Common myeloid progenitor, CD34-positive (primary cell): ENCODE results near the gene FMO2. TPM values are rescaled to one million over a fixed set of nuclear protein-coding genes. Genes with fewer than 3 reads are reported as not detected.

ENCODE experiments used
- CTCF ChIA-PET: fragments of 350-600 bp; sonication (Branson Sonifier 250); formaldehyde crosslinking; loops from one replicate; lab custom pipeline; 2021; ENCODE audit warnings: antibody characterized with exemption; lab: Charles Lee
- POLR2A ChIA-PET: fragments of 350-600 bp; sonication (Branson Sonifier 250); formaldehyde crosslinking; loops from one replicate; lab custom pipeline; 2021; ENCODE audit warnings: antibody characterized with exemption; lab: Charles Lee
- DNase-seq, 3 donors: peaks; one replicate each; pipeline versions ENCODE4 v3.0.0 to v3.0.0-alpha.2; 2013
- H3K27ac ChIP-seq, 2 experiments: 1 replicate in 1 of 2; 2 replicates in 1 of 2; pipeline ENCODE4 v1.7.0; 2013; ENCODE audit warnings: inconsistent platforms in 2 of 2, low read length in 2 of 2, mild to moderate bottlenecking in 2 of 2, low read depth in 1 of 2, moderate library complexity in 1 of 2; ENCODE audit not compliant: severe bottlenecking in 2 of 2, insufficient read depth in 1 of 2, poor library complexity in 1 of 2
- H3K27me3 ChIP-seq, 5 experiments: replicated peaks in 2 of 5; 1 replicate in 3 of 5; 2 replicates in 2 of 5; pipeline versions ENCODE4 v1.6.1 to v1.7.0; 2013; ENCODE audit warnings: low read length in 4 of 5, mild to moderate bottlenecking in 2 of 5, moderate library complexity in 2 of 5, inconsistent platforms in 1 of 5; ENCODE audit not compliant: insufficient read depth in 5 of 5, control insufficient read depth in 4 of 5
- H3K36me3 ChIP-seq, 4 experiments: 1 replicate in 2 of 4; 2 replicates in 2 of 4; pipeline versions ENCODE4 v1.6.1 to v1.7.0; 2013; ENCODE audit warnings: low read length in 3 of 4, control low read depth in 1 of 4, mild to moderate bottlenecking in 1 of 4; ENCODE audit not compliant: control insufficient read depth in 4 of 4, insufficient read depth in 4 of 4
- H3K4me1 ChIP-seq, 4 experiments: 1 replicate in 3 of 4; 2 replicates in 1 of 4; pipeline versions ENCODE4 v1.6.1 to v1.7.1; 2013; ENCODE audit warnings: low read length in 3 of 4, mild to moderate bottlenecking in 3 of 4, control low read depth in 1 of 4, inconsistent platforms in 1 of 4, moderate library complexity in 1 of 4; ENCODE audit not compliant: control insufficient read depth in 4 of 4, insufficient read depth in 4 of 4; ENCODE audit errors: control extremely low read depth in 1 of 4
- H3K4me3 ChIP-seq, 7 experiments: 1 replicate in 4 of 7; 2 replicates in 3 of 7; pipeline versions ENCODE4 v1.5.1 to v1.7.0; 2013; ENCODE audit warnings: mild to moderate bottlenecking in 7 of 7, low read length in 6 of 7, moderate library complexity in 6 of 7, inconsistent platforms in 2 of 7, low read depth in 2 of 7, control low read depth in 1 of 7; ENCODE audit not compliant: insufficient read depth in 4 of 7, control insufficient read depth in 1 of 7; ENCODE audit errors: extremely low read depth in 1 of 7
- H3K9me3 ChIP-seq, 5 experiments: 1 replicate in 4 of 5; 2 replicates in 1 of 5; pipeline versions ENCODE4 v1.6.1 to v1.7.1; 2013; ENCODE audit warnings: low read length in 4 of 5, mild to moderate bottlenecking in 2 of 5, inconsistent platforms in 1 of 5, low read depth in 1 of 5, moderate library complexity in 1 of 5; ENCODE audit not compliant: control insufficient read depth in 4 of 5, insufficient read depth in 2 of 5; ENCODE audit errors: control extremely low read depth in 1 of 5
- WGBS: methylation state at CpG from one replicate; pipeline ENCODE4 v1.1.5; 2013; ENCODE audit not compliant: insufficient coverage; 5-methylcytosine and 5-hydroxymethylcytosine counted together
- polyA plus RNA-seq: library from polyadenylated mRNA; unstranded; fragments of 120-200 nt; gene quantifications from one replicate; pipeline ENCODE4 v1.2.1, GENCODE V29; 2013

FMO2 gene
- polyA plus RNA-seq, result not detected

GRCh38 chr1:171185091-171185490 lies at the start of gene FMO2:
Gene FMO2, plus strand, starts transcription at chr1:171185300. Its CDS starts 414 bp downstream, at chr1:171185714.
- no peak within 1 kb of the TSS for H3K27ac ChIP-seq
- POLR2A ChIA-PET, result interaction anchor here (0.6 kb wide), 1 partner anchor 1057 kb away, joined by 3 read pairs; no protein-coding TSS in a partner anchor
- CTCF ChIA-PET, result no interaction called here
- no peaks in the 10 kb centered on the region for H3K4me1 ChIP-seq
- no peak within 1 kb of the TSS for H3K4me3 ChIP-seq
- no peaks in the 10 kb centered on the region for H3K9me3 ChIP-seq
- no peak for DNase-seq
- 84% methylated on average over 3 of the region's 6 CpGs for WGBS
- peaks cover 0 to 2% (median 0%) of the 10 kb centered on the region in 5 experiments for H3K27me3 ChIP-seq
- no peaks in the 10 kb centered on the region for H3K36me3 ChIP-seq

- H3K27me3 ChIP-seq, result peaks cover 0 to 2% (median 0%) of the 10 kb centered on the region in 5 experiments
These were observed 47.5 kb upstream of the FMO2 start for GRCh38 chr1:171137580-171137979.

GRCh38 chr1:171138980-171139379 lies 46.1 kb upstream of the FMO2 start:
- Histone ChIP-seq H3K4me1 (no peaks in the 10 kb centered on the region), H3K36me3 (no peaks in the 10 kb centered on the region), H3K27ac (no peak overlapping the region), H3K27me3 (peaks cover 0 to 3% (median 0%) of the 10 kb centered on the region in 5 experiments), H3K9me3 (no peaks in the 10 kb centered on the region), H3K4me3 (no peak overlapping the region)
- CTCF ChIA-PET, result no interaction called here
- no peak for DNase-seq
- WGBS, result 100% methylated on average over 1 of the region's 2 CpGs
- POLR2A ChIA-PET, result no interaction called here

More at GRCh38 chr1:171137580-171137979, 47.5 kb upstream of the FMO2 start:
- DNase-seq, result no peak
- Histone ChIP-seq H3K9me3 (no peaks in the 10 kb centered on the region), H3K4me1 (no peaks in the 10 kb centered on the region), H3K4me3 (no peak overlapping the region), H3K36me3 (no peaks in the 10 kb centered on the region), H3K27ac (no peak overlapping the region)
- ChIA-PET POLR2A (no interaction called here), CTCF (interaction anchor here (0.6 kb wide), 1 partner anchor 48 kb away, joined by 3 read pairs; no protein-coding TSS in a partner anchor)
- no CpG with 5 or more reads among the region's 2 CpGs for WGBS

GRCh38 chr1:171139890-171140289 lies 45.2 kb upstream of the FMO2 start:
- CTCF ChIA-PET, result no interaction called here
- H3K27me3 ChIP-seq, result peaks cover 0 to 5% (median 0%) of the 10 kb centered on the region in 5 experiments
- WGBS, result 100% methylated on average over 4 of the region's 4 CpGs
- DNase-seq, result no peak
- H3K36me3 ChIP-seq, result no peaks in the 10 kb centered on the region
- H3K4me1 ChIP-seq, result no peaks in the 10 kb centered on the region
- POLR2A ChIA-PET, result no interaction called here
- H3K4me3 ChIP-seq, result no peak overlapping the region
- no peak overlapping the region for H3K27ac ChIP-seq
- H3K9me3 ChIP-seq, result no peaks in the 10 kb centered on the region

GRCh38 chr1:171140401-171140800 lies 44.7 kb upstream of the FMO2 start:
- POLR2A ChIA-PET, result no interaction called here
- H3K4me1 ChIP-seq, result no peaks in the 10 kb centered on the region
- DNase-seq, result no peak

GRCh38 chr1:171140956-171141687 lies 44.0 kb upstream of the FMO2 start:
- Histone ChIP-seq H3K9me3 (no peaks in the 10 kb centered on the region), H3K4me1 (no peaks in the 10 kb centered on the region), H3K4me3 (no peak overlapping the region), H3K36me3 (no peaks in the 10 kb centered on the region), H3K27ac (no peak overlapping the region), H3K27me3 (peaks cover 0 to 5% (median 0%) of the 10 kb centered on the region in 5 experiments)
- POLR2A ChIA-PET, result no interaction called here
- CTCF ChIA-PET, result no interaction called here
- DNase-seq, result no peak
- WGBS, result 90% methylated on average over 3 of the region's 4 CpGs

More at GRCh38 chr1:171140401-171140800, 44.7 kb upstream of the FMO2 start:
- 100% methylated on average over 2 of the region's 5 CpGs for WGBS
- Histone ChIP-seq H3K27me3 (peaks cover 0 to 5% (median 0%) of the 10 kb centered on the region in 5 experiments), H3K9me3 (no peaks in the 10 kb centered on the region), H3K27ac (no peak overlapping the region), H3K36me3 (no peaks in the 10 kb centered on the region), H3K4me3 (no peak overlapping the region)
- CTCF ChIA-PET, result no interaction called here

- H3K4me1 ChIP-seq, result no peaks in the 10 kb centered on the region
- peaks cover 0 to 5% (median 0%) of the 10 kb centered on the region in 5 experiments for H3K27me3 ChIP-seq
- POLR2A ChIA-PET, result no interaction called here
- H3K4me3 ChIP-seq, result no peak overlapping the region
- WGBS, result no CpG with 5 or more reads among the region's 6 CpGs
- no peak overlapping the region for H3K27ac ChIP-seq
- H3K9me3 ChIP-seq, result no peaks in the 10 kb centered on the region
- no peak for DNase-seq
- CTCF ChIA-PET, result no interaction called here
- H3K36me3 ChIP-seq, result no peaks in the 10 kb centered on the region
These were observed 43.2 kb upstream of the FMO2 start for GRCh38 chr1:171141688-171142415.
